IMR-90 (cell line): ENCODE data around the gene STX7. TPM values are rescaled to one million over a fixed set of nuclear protein-coding genes. Genes with fewer than 3 reads are reported as not detected.

Experiments
- ATAC-seq: fragments of 200-7000 bp; cut with Tn5 transposase; 2 replicates; pipeline ENCODE4 v1.9.1; 2020; ENCODE audit warnings: low read depth, mild to moderate bottlenecking, moderate library complexity
- BruUV-seq: library from RNA; stranded (reverse); fragments of 400-500 nt; replicated peaks from 2 replicates; lab custom pipeline; 2021; lab: Mats Ljungman, UMichigan
- CTCF ChIA-PET: fragments of 300-600 bp; formaldehyde crosslinking; extraction: SDS; loops from one replicate; lab custom pipeline; 2021; ENCODE audit warnings: antibody characterized with exemption; lab: Yijun Ruan, JAX
- POLR2A ChIA-PET: fragments of 300-600 bp; sonication (Branson Sonifier 250); formaldehyde crosslinking; loops from one replicate; lab custom pipeline; 2022; ENCODE audit warnings: antibody characterized with exemption; ENCODE audit not compliant: unreplicated experiment; lab: Charles Lee
- DNase-seq: peaks from one replicate; pipeline ENCODE4 v3.0.0; 2013
- H2AFZ ChIP-seq: replicated peaks from 2 replicates; pipeline ENCODE3; 2013; ENCODE audit warnings: low read length, mild to moderate bottlenecking; ENCODE audit not compliant: poor library complexity
- H2AK5ac ChIP-seq: 2 replicates; pipeline ENCODE4 v1.6.1; 2013; ENCODE audit warnings: low read depth, low read length, inconsistent platforms
- H2AK9ac ChIP-seq: replicated peaks from 2 replicates; pipeline ENCODE3; 2013; ENCODE audit warnings: mild to moderate bottlenecking, low read depth, low read length, moderate library complexity; ENCODE audit not compliant: poor library complexity
- H2BK120ac ChIP-seq: 2 replicates; pipeline ENCODE4 v1.6.1; 2013; ENCODE audit warnings: low read depth, low read length, inconsistent platforms
- H2BK15ac ChIP-seq: 3 replicates; pipeline ENCODE4 v1.6.1; 2013; ENCODE audit warnings: low read depth, low read length, inconsistent platforms
- H2BK20ac ChIP-seq: 2 replicates; pipeline ENCODE4 v1.6.1; 2013; ENCODE audit warnings: low read depth, mild to moderate bottlenecking, inconsistent platforms, low read length, moderate library complexity
- H2BK5ac ChIP-seq: 2 replicates; pipeline ENCODE4 v1.6.1; 2013; ENCODE audit warnings: mild to moderate bottlenecking, low read depth, low read length, inconsistent platforms; ENCODE audit not compliant: poor library complexity, severe bottlenecking
- H3K14ac ChIP-seq: replicated peaks from 2 replicates; pipeline ENCODE4 v1.6.1; 2013; ENCODE audit warnings: low read depth, low read length, inconsistent platforms
- H3K18ac ChIP-seq: 2 replicates; pipeline ENCODE4 v1.6.1; 2013; ENCODE audit warnings: low read depth, low read length, control low read depth
- H3K23ac ChIP-seq: 2 replicates; pipeline ENCODE4 v1.6.1; 2013; ENCODE audit warnings: low read depth, low read length, inconsistent platforms
- H3K27ac ChIP-seq: 2 replicates; pipeline ENCODE4 v1.5.1; 2013; ENCODE audit warnings: mild to moderate bottlenecking, control low read depth, low read length; ENCODE audit not compliant: insufficient read depth
- H3K27me3 ChIP-seq: 2 replicates; pipeline ENCODE4 v1.6.1; 2013; ENCODE audit warnings: low read length; ENCODE audit not compliant: control insufficient read depth, insufficient read depth
- H3K36me3 ChIP-seq: 2 replicates; pipeline ENCODE4 v1.6.1; 2013; ENCODE audit warnings: low read length, mixed read lengths; ENCODE audit not compliant: control insufficient read depth, insufficient read depth
- H3K4ac ChIP-seq: 2 replicates; pipeline ENCODE4 v1.6.1; 2013; ENCODE audit warnings: low read depth, low read length, inconsistent platforms
- H3K4me1 ChIP-seq: 2 replicates; pipeline ENCODE4 v1.6.1; 2013; ENCODE audit warnings: low read length, mixed read lengths; ENCODE audit not compliant: control insufficient read depth, insufficient read depth
- H3K4me2 ChIP-seq: 2 replicates; pipeline ENCODE4 v1.6.1; 2013; ENCODE audit warnings: low read depth, mild to moderate bottlenecking, control low read depth, low read length, moderate library complexity
- H3K4me3 ChIP-seq: 2 replicates; pipeline ENCODE4 v1.5.1; 2013; ENCODE audit warnings: low read depth, mild to moderate bottlenecking, control low read depth, low read length, moderate library complexity; ENCODE audit not compliant: insufficient read depth
- H3K56ac ChIP-seq: 2 replicates; pipeline ENCODE4 v1.6.1; 2013; ENCODE audit warnings: low read length, inconsistent platforms; ENCODE audit not compliant: insufficient read depth; ENCODE audit errors: extremely low read depth
- H3K79me1 ChIP-seq, 2 experiments: 2 replicates each; pipeline ENCODE4 v1.6.1; 2013; ENCODE audit warnings: low read length in 2 of 2, inconsistent platforms in 1 of 2, low read depth in 1 of 2
- H3K9ac ChIP-seq: 2 replicates; pipeline ENCODE4 v1.6.1; 2013; ENCODE audit warnings: low read depth, low read length, control low read depth
- H3K9me1 ChIP-seq: 2 replicates; pipeline ENCODE4 v1.6.1; 2013; ENCODE audit warnings: low read length, inconsistent platforms; ENCODE audit not compliant: insufficient read depth
- H3K9me3 ChIP-seq: 2 replicates; pipeline ENCODE4 v1.6.1; 2013; ENCODE audit warnings: low read length; ENCODE audit not compliant: control insufficient read depth, insufficient read depth
- H4K20me1 ChIP-seq: 2 replicates; pipeline ENCODE4 v1.6.1; 2013; ENCODE audit warnings: low read length, inconsistent platforms; ENCODE audit not compliant: insufficient read depth
- H4K5ac ChIP-seq: 2 replicates; pipeline ENCODE4 v1.6.1; 2013; ENCODE audit warnings: mild to moderate bottlenecking, low read depth, low read length, control low read depth
- H4K8ac ChIP-seq, 2 experiments: 2 replicates each; pipeline ENCODE4 v1.6.1; 2013; ENCODE audit warnings: low read depth in 2 of 2, low read length in 2 of 2, control low read depth in 1 of 2, inconsistent platforms in 1 of 2
- H4K91ac ChIP-seq: 2 replicates; pipeline ENCODE4 v1.6.1; 2013; ENCODE audit warnings: low read depth, low read length, inconsistent platforms; ENCODE audit not compliant: insufficient read depth
- BHLHE40 ChIP-seq: fragments of 150-350 bp; IDR thresholded peaks from 2 replicates; pipeline ENCODE4 v1.6.1; 2016; ENCODE audit warnings: mild to moderate bottlenecking, low read depth, low read length
- CHD1 ChIP-seq: IDR thresholded peaks from 2 replicates; pipeline ENCODE4 v1.6.1; 2012; ENCODE audit warnings: low read depth, low read length, improper control_type of control experiment
- CTCF ChIP-seq: conservative IDR thresholded peaks from 2 replicates; pipeline ENCODE4 v1.5.1; 2012; ENCODE audit warnings: mild to moderate bottlenecking, low read depth, low read length, improper control_type of control experiment
- ELK1 ChIP-seq: fragments of 150-350 bp; IDR thresholded peaks from 2 replicates; pipeline ENCODE4 v1.6.1; 2016; ENCODE audit warnings: low read depth, mild to moderate bottlenecking, low read length, moderate library complexity, borderline replicate concordance
- MAZ ChIP-seq: IDR thresholded peaks from 2 replicates; pipeline ENCODE4 v1.6.1; 2012; ENCODE audit warnings: low read depth, mild to moderate bottlenecking, low read length, improper control_type of control experiment, moderate library complexity, borderline replicate concordance
- NFE2L2 ChIP-seq: fragments of 150-350 bp; IDR thresholded peaks from 2 replicates; pipeline ENCODE4 v1.6.1; 2016; ENCODE audit warnings: low read depth, mild to moderate bottlenecking, low read length
- RFX5 ChIP-seq: IDR thresholded peaks from 2 replicates; pipeline ENCODE4 v1.8.0; 2012; ENCODE audit warnings: low read depth, mild to moderate bottlenecking, low read length, moderate library complexity
- USF2 ChIP-seq: fragments of 150-350 bp; IDR thresholded peaks from 2 replicates; pipeline ENCODE4 v1.6.1; 2017; ENCODE audit warnings: mild to moderate bottlenecking, antibody characterized with exemption, low read length, low read depth
- dilution Hi-C: fragments of 300-500 bp; cut with HindIII; formaldehyde crosslinking; loops from one replicate; pipeline ENCODE4 v1.14.3; 2018; ENCODE audit warnings: low sequenced_read_pairs; ENCODE audit not compliant: unreplicated experiment
- in situ Hi-C: fragments of 300-500 bp; cut with MboI; formaldehyde crosslinking; loops from 3 replicates; pipeline ENCODE4 v1.14.3; 2019; ENCODE audit warnings: low sequenced_read_pairs, inconsistent platforms, mixed read lengths
- intact Hi-C: fragments of 100-400 bp; cut with micrococcal nuclease; formaldehyde crosslinking; loops from 2 replicates; pipeline ENCODE4 v1.10.0; 2022
- polyA plus RNA-seq, 3 experiments: library from polyadenylated mRNA; depleted of rRNA; stranded (reverse); fragments of >200 nt; gene quantifications; 2 replicates each; pipeline ENCODE4 v1.2.3, GENCODE V29; 2012; ENCODE audit warnings: low replicate concordance in 1 of 3
- total RNA-seq: library from RNA; depleted of rRNA; stranded (reverse); fragments of >200 nt; gene quantifications from 2 replicates; pipeline ENCODE4 v1.2.3, GENCODE V29; 2012

STX7 gene
- total and polyA plus RNA-seq, 2 of the 4 experiments (the other 2 are of a cell fraction): 16.5 to 35.1 TPM

GRCh38 chr6:132544826-132545225 is 31.9 kb upstream of the STX7 start:
- CTCF ChIA-PET: no interaction called here
- Histone ChIP-seq H2BK20ac (no peak overlapping the region), H3K9ac (no peak overlapping the region), H3K23ac (no peak overlapping the region), H3K56ac (no peak overlapping the region), H2BK120ac (no peak overlapping the region), H3K9me3 (no peaks in the 10 kb centered on the region), H2BK15ac (no peak overlapping the region), H2AFZ (no peak overlapping the region), H3K27me3 (peaks cover 38% of the 10 kb centered on the region), H3K18ac (no peak overlapping the region), H3K27ac (no peak overlapping the region), H2AK9ac (no peak overlapping the region), H3K36me3 (no peaks in the 10 kb centered on the region), H3K4ac (no peak overlapping the region), H4K20me1 (no peaks in the 10 kb centered on the region), H4K8ac (no peak overlapping the region), H3K79me1 (no peaks in the 10 kb centered on the region), H3K9me1 (peaks cover 3% of the 10 kb centered on the region; the same call in 1 of the 2 replicates), H3K4me1 (no peaks in the 10 kb centered on the region), H3K4me3 (no peak overlapping the region), H4K5ac (no peak overlapping the region), H2AK5ac (no peak overlapping the region), H3K4me2 (no peak overlapping the region), H4K91ac (no peak overlapping the region), H3K14ac (no peak overlapping the region), H2BK5ac (no peak overlapping the region)
- in situ Hi-C loops: no loop called here
- TF ChIP-seq CHD1 (no peak), RFX5 (no peak), MAZ (no peak), CTCF (no peak), ELK1 (no peak), BHLHE40 (no peak), NFE2L2 (no peak), USF2 (no peak)
- no peak for ATAC-seq
- POLR2A ChIA-PET: no interaction called here
- intact Hi-C loops: no loop called here
- no peak for DNase-seq
- dilution Hi-C loops: no loop called here
- no TSS peak for BruUV-seq
